SK-N-SH treated with all-trans-retinoic acid at 6 μM for 48 hours (cell line): ENCODE results near the gene KCNA1.

Experiments
- CSDC2 ChIP-seq: fragments of 250-450 bp; sonication (Bioruptor Pico); IDR thresholded peaks from 2 replicates; pipeline ENCODE4 v1.5.0; 2020; ENCODE audit warnings: mild to moderate bottlenecking, moderate library complexity
- PATZ1 ChIP-seq: fragments of 250-450 bp; sonication (Bioruptor Pico); IDR thresholded peaks from 2 replicates; pipeline ENCODE4 v1.8.0; 2020; ENCODE audit warnings: mild to moderate bottlenecking, moderate library complexity, borderline replicate concordance
- PPARA ChIP-seq: fragments of 250-450 bp; sonication (Bioruptor Pico); IDR thresholded peaks from 2 replicates; pipeline ENCODE4 v1.5.0; 2020; ENCODE audit warnings: mild to moderate bottlenecking, borderline replicate concordance
- RARB ChIP-seq: fragments of 250-450 bp; sonication (Bioruptor Pico); IDR thresholded peaks from 2 replicates; pipeline ENCODE4 v1.8.0; 2021; ENCODE audit warnings: mild to moderate bottlenecking, moderate library complexity
- ZFP3 ChIP-seq: fragments of 250-450 bp; sonication (Bioruptor Pico); IDR thresholded peaks from 2 replicates; pipeline ENCODE4 v1.5.0; 2020; ENCODE audit warnings: mild to moderate bottlenecking, moderate library complexity
- ZNF565 ChIP-seq: fragments of 450-650 bp; formaldehyde crosslinking; conservative IDR thresholded peaks from 2 replicates; pipeline ENCODE4 v1.5.0; 2020; ENCODE audit warnings: low read depth, mild to moderate bottlenecking, moderate library complexity
- ZNF8 ChIP-seq: fragments of 450-650 bp; formaldehyde crosslinking; IDR thresholded peaks from 2 replicates; pipeline ENCODE4 v1.5.0; 2020; ENCODE audit warnings: mild to moderate bottlenecking, moderate library complexity

GRCh38 chr12:4915752-4916151 lies 6.0 kb downstream of the KCNA1 start:
- TF ChIP-seq ZNF8 (CRISPR knock-in tag), result no peak
- no peak for TF ChIP-seq PATZ1 (CRISPR knock-in tag)
- no peak for TF ChIP-seq ZFP3 (CRISPR knock-in tag)
- no peak for TF ChIP-seq RARB (CRISPR knock-in tag)
- TF ChIP-seq CSDC2 (CRISPR knock-in tag), result no peak
- no peak for TF ChIP-seq ZNF565 (CRISPR knock-in tag)
- no peak for TF ChIP-seq PPARA (CRISPR knock-in tag)
